Brain microvascular endothelial cell (primary cell): ENCODE measurements around the gene HNRNPL.

ENCODE experiments used
- DNase-seq: peaks from one replicate; pipeline ENCODE4 v3.0.0-alpha.2; 2020
- H3K27ac ChIP-seq: fragments of 250-450 bp; sonication (Bioruptor Pico); 2 replicates; pipeline ENCODE4 v1.5.1; 2020; ENCODE audit warnings: mild to moderate bottlenecking, moderate library complexity
- H3K27me3 ChIP-seq: fragments of 250-450 bp; sonication (Bioruptor Pico); replicated peaks from 2 replicates; pipeline ENCODE4 v1.5.1; 2020; ENCODE audit warnings: mild to moderate bottlenecking
- H3K36me3 ChIP-seq: fragments of 250-450 bp; sonication (Bioruptor Pico); replicated peaks from 2 replicates; pipeline ENCODE4 v1.5.1; 2020; ENCODE audit warnings: mild to moderate bottlenecking
- H3K4me3 ChIP-seq: 2 replicates; pipeline ENCODE4 v1.5.1; 2011; ENCODE audit warnings: low read depth, mild to moderate bottlenecking, control low read depth, low read length, moderate library complexity
- in situ Hi-C: cut with HindIII; loops from 2 replicates; pipeline ENCODE4 v1.10.0; 2017; ENCODE audit warnings: low sequenced_read_pairs, low pct_ligation_motif_present
- TF ChIP-seq, protein P1 (sequence below): IDR thresholded peaks from 2 replicates; pipeline ENCODE4 v1.5.1; 2011; ENCODE audit warnings: low read depth, mild to moderate bottlenecking, moderate library complexity, low read length, control low read depth, inconsistent platforms; ENCODE audit errors: missing control alignments

The HNRNPL gene

DNA sequence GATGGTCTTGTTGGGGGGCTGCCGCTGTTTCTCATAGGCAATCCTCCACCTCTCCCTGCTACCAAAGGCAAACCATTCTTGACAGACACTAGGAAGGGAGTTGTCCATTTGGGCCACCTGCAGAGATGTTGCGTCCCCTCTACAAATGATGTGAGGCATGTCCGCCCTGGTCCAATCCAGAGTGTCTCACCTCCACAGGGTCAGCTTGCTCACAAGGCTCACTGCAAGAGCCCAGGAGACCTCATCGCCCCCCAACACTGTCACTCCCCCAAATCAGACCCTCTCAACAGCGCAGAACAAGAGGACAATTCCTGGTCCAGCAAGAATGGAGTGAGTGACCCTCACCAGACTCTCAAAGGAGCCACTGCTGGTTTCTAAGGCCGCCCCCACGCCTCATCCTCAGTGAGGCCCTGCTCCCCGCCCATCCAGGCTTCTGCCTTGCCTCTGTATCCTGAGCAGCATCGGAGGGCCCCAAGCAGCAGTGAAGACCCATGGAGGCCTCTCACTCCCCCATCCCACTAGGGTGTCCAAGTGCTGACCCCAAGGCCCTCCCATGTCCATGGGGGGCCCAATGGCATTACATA, 6.5 kb downstream of the HNRNPL start:
- TF ChIP-seq, protein P1, sequence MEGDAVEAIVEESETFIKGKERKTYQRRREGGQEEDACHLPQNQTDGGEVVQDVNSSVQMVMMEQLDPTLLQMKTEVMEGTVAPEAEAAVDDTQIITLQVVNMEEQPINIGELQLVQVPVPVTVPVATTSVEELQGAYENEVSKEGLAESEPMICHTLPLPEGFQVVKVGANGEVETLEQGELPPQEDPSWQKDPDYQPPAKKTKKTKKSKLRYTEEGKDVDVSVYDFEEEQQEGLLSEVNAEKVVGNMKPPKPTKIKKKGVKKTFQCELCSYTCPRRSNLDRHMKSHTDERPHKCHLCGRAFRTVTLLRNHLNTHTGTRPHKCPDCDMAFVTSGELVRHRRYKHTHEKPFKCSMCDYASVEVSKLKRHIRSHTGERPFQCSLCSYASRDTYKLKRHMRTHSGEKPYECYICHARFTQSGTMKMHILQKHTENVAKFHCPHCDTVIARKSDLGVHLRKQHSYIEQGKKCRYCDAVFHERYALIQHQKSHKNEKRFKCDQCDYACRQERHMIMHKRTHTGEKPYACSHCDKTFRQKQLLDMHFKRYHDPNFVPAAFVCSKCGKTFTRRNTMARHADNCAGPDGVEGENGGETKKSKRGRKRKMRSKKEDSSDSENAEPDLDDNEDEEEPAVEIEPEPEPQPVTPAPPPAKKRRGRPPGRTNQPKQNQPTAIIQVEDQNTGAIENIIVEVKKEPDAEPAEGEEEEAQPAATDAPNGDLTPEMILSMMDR: no peak
- H3K4me3 ChIP-seq: no peak overlapping the region
- no peak overlapping the region for H3K27ac ChIP-seq
- no peaks in the 10 kb centered on the region for H3K27me3 ChIP-seq
- peaks cover 90% of the 10 kb centered on the region for H3K36me3 ChIP-seq
- DNase-seq: no peak
- in situ Hi-C loops: no loop called here

GRCh38 chr19:38842439-38843174, 7.2 kb downstream of the HNRNPL start:
- peaks cover 96% of the 10 kb centered on the region for H3K36me3 ChIP-seq
- H3K4me3 ChIP-seq: no peak overlapping the region
- TF ChIP-seq, protein P1: no peak
- H3K27me3 ChIP-seq: no peaks in the 10 kb centered on the region
- no peak overlapping the region for H3K27ac ChIP-seq
- in situ Hi-C loops: no loop called here
- DNase-seq: no peak

- TF ChIP-seq, protein P1: no peak
- H3K27me3 ChIP-seq: no peaks in the 10 kb centered on the region
- in situ Hi-C loops: no loop called here
- no peak overlapping the region for H3K4me3 ChIP-seq
- no peak overlapping the region for H3K27ac ChIP-seq
- peaks cover 96% of the 10 kb centered on the region for H3K36me3 ChIP-seq
- DNase-seq: no peak
These were observed 7.9 kb downstream of the HNRNPL start for GRCh38 chr19:38841787-38842438.

DNA sequence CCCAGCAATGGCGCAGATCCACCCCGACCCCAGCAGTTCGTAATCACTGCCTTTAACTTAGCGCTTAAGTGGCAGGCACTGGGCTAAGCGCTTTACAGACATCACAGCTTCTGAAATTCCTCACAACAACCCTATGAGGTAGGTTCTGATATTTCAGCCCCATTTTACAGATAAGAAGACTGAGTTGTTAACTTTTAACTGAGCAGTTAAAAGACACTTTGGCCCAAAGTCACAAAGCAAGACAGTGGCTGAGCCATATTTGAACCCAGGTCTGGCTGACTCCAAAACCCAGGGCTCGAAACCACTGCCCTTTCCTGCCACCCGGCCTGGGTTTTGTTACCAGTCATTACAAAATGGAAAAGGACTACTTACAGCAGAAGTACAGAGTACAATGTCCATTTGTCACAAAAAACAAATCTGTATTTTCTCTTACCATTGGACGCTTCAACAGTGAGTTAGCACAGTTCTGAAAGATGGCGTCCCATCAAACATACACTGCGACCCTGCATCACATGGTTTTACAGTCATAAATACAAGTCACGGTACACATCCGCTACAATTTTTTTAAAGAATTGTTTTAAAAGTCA, 8.5 kb downstream of the HNRNPL start:
- peaks cover 93% of the 10 kb centered on the region for H3K36me3 ChIP-seq
- no peaks in the 10 kb centered on the region for H3K27me3 ChIP-seq
- in situ Hi-C loops: no loop called here
- H3K4me3 ChIP-seq: no peak overlapping the region
- DNase-seq: no peak
- TF ChIP-seq, protein P1: no peak
- no peak overlapping the region for H3K27ac ChIP-seq

DNA sequence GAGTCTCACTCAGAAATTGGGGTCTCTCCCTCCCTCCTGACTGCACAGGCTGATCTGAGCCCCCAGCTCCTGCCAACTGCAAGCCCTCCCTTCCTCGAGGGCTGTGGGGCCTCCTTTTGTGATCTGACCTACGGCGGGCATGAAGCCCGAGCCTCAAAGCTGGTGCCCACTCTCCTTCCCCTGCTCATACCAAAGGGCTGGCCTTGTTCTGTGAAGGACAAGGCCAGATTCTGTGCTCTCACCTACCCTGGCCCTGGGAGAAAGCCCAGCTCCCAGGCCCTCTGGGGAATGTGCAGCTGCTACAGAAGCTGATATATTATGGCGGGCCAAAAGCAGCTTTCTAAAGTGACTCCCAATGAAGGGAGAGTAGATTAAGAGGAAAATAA, 9.2 kb downstream of the HNRNPL start:
- TF ChIP-seq, protein P1: no peak
- Histone ChIP-seq H3K27me3 (no peaks in the 10 kb centered on the region), H3K27ac (no peak overlapping the region), H3K36me3 (peaks cover 93% of the 10 kb centered on the region), H3K4me3 (no peak overlapping the region)
- in situ Hi-C loops: no loop called here
- DNase-seq: no peak
